Psoas muscle (tissue), 8 donors: ENCODE data around the gene MOK. TPM values are rescaled to one million over a fixed set of nuclear protein-coding genes. Genes with fewer than 3 reads are reported as not detected.
"Not testable (repeated sequence)": the region's sequence is repeated elsewhere in the genome, so short reads cannot be mapped to it uniquely, and the experiment has no call there.

ENCODE experiments used
- ATAC-seq, 4 donors: fragments of 200-7000 bp; cut with Tn5 transposase; one replicate each; pipeline ENCODE4 v1.9.1; 2020; ENCODE audit warnings: moderate library complexity in 3 of 4, mild to moderate bottlenecking in 2 of 4
- DNase-seq, 2 donors: peaks; one replicate each; pipeline ENCODE4 v3.0.0-alpha.2; 2020
- H3K27ac ChIP-seq: fragments of 200-600 bp; one replicate; pipeline ENCODE4 v1.8.0; 2022
- H3K27me3 ChIP-seq, 3 donors: fragments of 200-600 bp in 1 of 3; one replicate each; pipeline versions ENCODE4 v1.6.1 to v1.8.0; 2013 to 2022; ENCODE audit warnings: low read length in 2 of 3, mild to moderate bottlenecking in 2 of 3, moderate library complexity in 1 of 3; ENCODE audit not compliant: insufficient read depth in 3 of 3
- H3K36me3 ChIP-seq, 2 donors: fragments of 200-600 bp in 1 of 2; one replicate each; pipeline versions ENCODE4 v1.6.1 to v1.8.0; 2013 to 2022; ENCODE audit warnings: low read depth in 1 of 2, mild to moderate bottlenecking in 1 of 2, moderate library complexity in 1 of 2; ENCODE audit not compliant: insufficient read depth in 1 of 2
- H3K4me1 ChIP-seq: fragments of 200-600 bp; one replicate; pipeline ENCODE4 v1.8.0; 2022
- H3K4me3 ChIP-seq: fragments of 200-600 bp; one replicate; pipeline ENCODE4 v1.8.0; 2022; ENCODE audit warnings: mild to moderate bottlenecking
- H3K9me3 ChIP-seq: fragments of 200-600 bp; one replicate; pipeline ENCODE4 v1.8.0; 2022
- WGBS, 3 donors: extraction: QIAGEN DNeasy Blood & Tissue Kit; methylation state at CpG; one replicate each; pipeline versions ENCODE4 v1.1.6 to v1.1.7; 2013; 5-methylcytosine and 5-hydroxymethylcytosine counted together
- intact Hi-C, 2 donors: fragments of 100-400 bp; cut with DNase I; formaldehyde crosslinking; loops; one replicate each; pipeline versions ENCODE4 v1.11.0 to v1.14.2; 2022
- polyA plus RNA-seq, 3 donors: library from polyadenylated mRNA; stranded (reverse); fragments of 200-250 nt; gene quantifications; one replicate each; pipeline ENCODE4 v1.2.3, GENCODE V29; 2013
- total RNA-seq, 4 donors: library from RNA; stranded (reverse); fragmentation: NEBNext Ultra II Directional in 2 of 4; extraction: Animal tissue kit (Norgen Biotek cat#: 25700) in 2 of 4; gene quantifications; one replicate each; pipeline versions ENCODE4 v1.2.1 to v1.2.4, GENCODE V29; 2021 to 2023
- TF ChIP-seq, protein P1 (sequence below): fragments of 200-600 bp; IDR thresholded peaks from one replicate; pipeline ENCODE4 v1.8.0; 2022; ENCODE audit warnings: antibody characterized with exemption
- donor health status: healthy with polysubstance abuse.
- donor health status: DM: no; HTN: no; CAD: no; lungs with moderate emphysema.
- donor health status: Bipolar disorder and iron deficiency.
- donor health status: healthy.
- donor health status: DM: yes; HTN: yes; CAD: no.
- donor health status: DM: no; HTN: no; CAD: no.
- donor health status: DM: no; HTN: no; CAD: no.
- donor health status: DM: yes; HTN: yes; CAD: no.

The MOK gene
- total and polyA plus RNA-seq, 7 donors, result 1.8 to 11.1 (median 3.4) TPM

DNA sequence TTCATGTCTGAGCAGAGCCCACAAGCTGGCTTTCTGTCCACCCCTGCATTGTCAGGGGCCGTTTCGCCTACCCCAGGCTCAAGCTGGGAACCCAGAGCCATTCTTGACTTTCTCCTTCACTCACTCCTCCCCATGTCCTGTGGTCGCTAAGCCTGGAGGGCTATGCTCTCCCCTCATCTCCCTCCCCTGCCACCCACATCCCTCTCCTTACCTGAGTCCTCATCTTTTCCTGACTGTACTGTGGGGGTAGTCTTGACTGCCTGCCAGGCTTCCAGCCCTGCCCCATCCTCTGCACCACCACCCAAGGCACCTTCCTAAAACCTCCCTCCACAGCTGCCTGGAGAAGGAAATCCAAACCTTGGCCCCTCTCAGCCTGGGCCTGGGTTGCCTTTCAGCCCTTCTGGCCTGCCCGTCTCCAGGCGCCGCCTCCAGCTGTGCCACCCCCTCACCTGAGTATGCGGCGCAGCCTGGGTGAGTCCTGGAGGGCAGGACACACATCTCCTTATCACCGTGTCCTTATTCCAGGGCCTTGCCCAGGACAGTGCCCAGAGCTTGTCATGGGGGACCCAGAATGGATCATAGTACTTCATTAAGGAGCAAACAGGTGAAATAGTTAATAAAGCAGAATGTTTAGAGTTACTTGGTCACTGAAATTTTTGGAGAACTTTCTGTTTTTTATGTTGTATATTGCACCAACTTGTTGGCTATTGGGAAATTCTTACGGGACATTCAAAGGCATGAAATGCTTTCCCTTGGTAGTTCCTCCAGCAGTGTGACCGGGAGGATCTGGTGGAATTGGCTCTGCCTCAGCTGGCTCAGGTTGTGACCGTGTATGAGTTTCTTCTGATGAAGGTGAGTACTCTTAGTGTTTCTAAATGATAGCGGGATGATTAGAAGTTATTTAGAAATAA lies 29.1 kb upstream of the MOK start:
- intact Hi-C loops, result no loop called here
- DNase-seq (no peak), ATAC-seq (no peak)
- H3K27ac ChIP-seq, result no peak overlapping the region
- H3K9me3 ChIP-seq, result no peaks in the 10 kb centered on the region
- TF ChIP-seq, protein P1, sequence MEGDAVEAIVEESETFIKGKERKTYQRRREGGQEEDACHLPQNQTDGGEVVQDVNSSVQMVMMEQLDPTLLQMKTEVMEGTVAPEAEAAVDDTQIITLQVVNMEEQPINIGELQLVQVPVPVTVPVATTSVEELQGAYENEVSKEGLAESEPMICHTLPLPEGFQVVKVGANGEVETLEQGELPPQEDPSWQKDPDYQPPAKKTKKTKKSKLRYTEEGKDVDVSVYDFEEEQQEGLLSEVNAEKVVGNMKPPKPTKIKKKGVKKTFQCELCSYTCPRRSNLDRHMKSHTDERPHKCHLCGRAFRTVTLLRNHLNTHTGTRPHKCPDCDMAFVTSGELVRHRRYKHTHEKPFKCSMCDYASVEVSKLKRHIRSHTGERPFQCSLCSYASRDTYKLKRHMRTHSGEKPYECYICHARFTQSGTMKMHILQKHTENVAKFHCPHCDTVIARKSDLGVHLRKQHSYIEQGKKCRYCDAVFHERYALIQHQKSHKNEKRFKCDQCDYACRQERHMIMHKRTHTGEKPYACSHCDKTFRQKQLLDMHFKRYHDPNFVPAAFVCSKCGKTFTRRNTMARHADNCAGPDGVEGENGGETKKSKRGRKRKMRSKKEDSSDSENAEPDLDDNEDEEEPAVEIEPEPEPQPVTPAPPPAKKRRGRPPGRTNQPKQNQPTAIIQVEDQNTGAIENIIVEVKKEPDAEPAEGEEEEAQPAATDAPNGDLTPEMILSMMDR, result no peak
- H3K36me3 ChIP-seq, result peaks cover 0 to 78% of the 10 kb centered on the region in 2 donors
- WGBS, 3 donors, result 87 to 93% (median 88%) methylated on average over 13 of the region's 13 CpGs
- H3K4me3 ChIP-seq, result no peak overlapping the region
- no peaks in the 10 kb centered on the region for H3K27me3 ChIP-seq
- H3K4me1 ChIP-seq, result no peaks in the 10 kb centered on the region

DNA sequence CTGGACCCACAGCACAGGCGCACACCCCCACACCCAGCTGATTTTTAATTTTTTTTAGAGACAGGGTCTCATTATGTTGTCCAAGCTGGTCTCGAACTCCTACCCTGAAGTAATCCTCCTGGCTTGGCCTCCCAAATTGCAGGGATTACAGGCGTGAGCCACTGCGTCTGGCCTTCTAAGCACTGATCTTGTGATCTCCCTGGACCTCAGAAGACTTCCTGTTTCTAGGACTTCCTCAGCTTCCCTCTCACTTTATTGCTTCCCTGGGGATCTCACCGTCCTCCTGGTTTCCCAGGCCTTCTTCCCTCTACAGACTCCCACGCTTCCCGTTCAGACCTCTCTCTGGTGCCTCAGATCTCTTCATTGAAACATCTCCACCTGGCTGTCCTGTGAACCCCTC lies 28.4 kb upstream of the MOK start:
- no peak for DNase-seq
- no peaks in the 10 kb centered on the region for H3K27me3 ChIP-seq
- peaks cover 0 to 71% of the 10 kb centered on the region in 2 donors for H3K36me3 ChIP-seq
- TF ChIP-seq, protein P1, result no peak
- 72 to 76% (median 74%) methylated on average over 7 of the region's 7 CpGs for WGBS, 3 donors
- H3K4me1 ChIP-seq, result no peaks in the 10 kb centered on the region
- intact Hi-C loops, result no loop called here
- no peak overlapping the region for H3K27ac ChIP-seq
- H3K9me3 ChIP-seq, result no peaks in the 10 kb centered on the region
- no peak overlapping the region for H3K4me3 ChIP-seq
- no peak for ATAC-seq

DNA sequence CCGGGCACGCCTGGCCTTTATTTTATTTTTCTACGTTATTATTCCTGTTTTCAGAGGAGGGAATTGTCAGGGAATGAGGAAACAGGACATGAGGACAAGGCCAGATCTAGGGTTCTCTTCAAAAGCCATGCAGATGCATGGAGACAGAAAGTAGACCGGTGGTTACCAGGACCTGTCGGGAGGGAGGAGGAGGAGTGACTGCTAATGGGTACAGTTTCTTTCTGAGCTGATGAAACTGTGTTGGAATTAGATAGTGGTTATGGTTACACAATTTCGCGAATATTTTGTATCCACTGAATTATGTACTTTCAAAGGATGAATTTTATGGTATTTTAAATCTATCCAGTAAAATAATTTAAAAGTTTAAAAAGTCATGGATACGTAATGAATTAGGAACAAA lies 25.8 kb upstream of the MOK start:
- Histone ChIP-seq H3K9me3 (no peaks in the 10 kb centered on the region), H3K36me3 (peaks cover 0 to 55% of the 10 kb centered on the region in 2 donors), H3K4me1 (no peaks in the 10 kb centered on the region), H3K27ac (no peak overlapping the region), H3K27me3 (no peaks in the 10 kb centered on the region), H3K4me3 (no peak overlapping the region)
- DNase-seq, result no peak
- TF ChIP-seq, protein P1, result no peak
- intact Hi-C loops, result no loop called here
- 91 to 95% (median 92%) methylated on average over 8 of the region's 8 CpGs for WGBS, 3 donors
- no peak for ATAC-seq

DNA sequence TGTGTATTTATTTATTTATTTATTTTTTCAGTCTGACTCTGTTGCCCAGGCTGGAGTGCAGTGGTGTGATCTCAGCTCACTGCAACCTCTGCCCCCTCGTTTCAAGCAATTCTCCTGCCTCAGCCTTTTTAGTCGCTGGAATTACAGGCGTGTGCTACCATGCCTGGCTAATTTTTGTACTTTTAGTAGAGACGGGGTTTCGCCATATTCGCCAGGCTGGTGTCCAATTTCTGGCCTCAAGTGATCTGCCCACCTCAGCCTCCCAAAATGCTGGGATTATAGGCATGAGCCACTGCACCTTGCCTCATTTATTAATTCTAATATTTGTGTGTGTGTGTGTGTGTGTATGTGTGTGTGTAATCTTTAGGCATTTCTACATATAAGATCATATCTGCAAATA lies 24.4 kb upstream of the MOK start:
- intact Hi-C loops, H3K27ac ChIP-seq, H3K4me3 ChIP-seq, H3K9me3 ChIP-seq, H3K27me3 ChIP-seq, H3K4me1 ChIP-seq, ATAC-seq, DNase-seq: not testable (repeated sequence)
- peaks cover 0 to 46% of the 10 kb centered on the region in 2 donors for H3K36me3 ChIP-seq
- 82 to 91% (median 87%) methylated on average over 6 of the region's 6 CpGs for WGBS, 3 donors

DNA sequence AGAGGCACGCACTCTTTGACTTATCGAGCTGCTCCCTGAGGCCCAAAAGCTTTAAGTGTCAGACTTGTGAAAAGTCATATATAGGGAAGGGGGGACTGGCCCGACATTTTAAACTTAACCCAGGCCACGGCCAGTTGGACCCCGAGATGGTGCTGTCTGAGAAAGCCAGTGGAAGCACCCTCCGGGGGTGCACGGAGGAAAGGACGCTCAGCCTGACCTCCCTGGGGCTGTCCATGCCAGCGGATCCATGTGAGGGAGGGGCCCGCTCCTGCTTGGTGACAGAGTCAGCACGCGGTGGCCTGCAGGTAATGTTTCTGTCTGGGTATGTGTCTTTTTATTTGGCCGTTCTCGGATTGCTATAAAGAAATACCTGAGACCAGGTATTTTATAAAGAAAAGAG lies 21.6 kb upstream of the MOK start:
- intact Hi-C loops, result no loop called here
- ATAC-seq, result no peak
- no peak for DNase-seq

More for the DNA sequence above, 21.6 kb upstream of the MOK start:
- TF ChIP-seq, protein P1, result no peak
- peaks cover 6% of the 10 kb centered on the region for H3K4me1 ChIP-seq
- H3K9me3 ChIP-seq, result no peaks in the 10 kb centered on the region
- peaks cover 0 to 29% of the 10 kb centered on the region in 2 donors for H3K36me3 ChIP-seq
- no peaks in the 10 kb centered on the region for H3K27me3 ChIP-seq
- H3K27ac ChIP-seq, result no peak overlapping the region
- H3K4me3 ChIP-seq, result no peak overlapping the region
- WGBS, 3 donors, result 89 to 94% (median 92%) methylated on average over 14 of the region's 14 CpGs
